HEK293 (cell line): Measurements from ENCODE around the gene MYBPH.

Experiments
- CTCF ChIP-seq: fragments of 450-650 bp; formaldehyde crosslinking; IDR thresholded peaks from 2 replicates; pipeline ENCODE4 v1.5.1; 2016; ENCODE audit warnings: missing biosample characterization, missing genetic modification characterization
- PRDM1 ChIP-seq: fragments of 450-650 bp; formaldehyde crosslinking; IDR thresholded peaks from 2 replicates; pipeline ENCODE4; 2016; ENCODE audit warnings: missing biosample characterization, missing genetic modification characterization
- ZBTB1 ChIP-seq: fragments of 450-650 bp; formaldehyde crosslinking; IDR thresholded peaks from 2 replicates; pipeline ENCODE4 v1.5.1; 2016; ENCODE audit warnings: missing biosample characterization, missing genetic modification characterization
- ZNF133 ChIP-seq: fragments of 450-650 bp; formaldehyde crosslinking; IDR thresholded peaks from 2 replicates; pipeline ENCODE4 v1.5.1; 2016; ENCODE audit warnings: missing biosample characterization, missing genetic modification characterization
- ZNF311 ChIP-seq: fragments of 450-650 bp; formaldehyde crosslinking; IDR thresholded peaks from 2 replicates; pipeline ENCODE4 v1.5.1; 2017; ENCODE audit warnings: missing biosample characterization, missing genetic modification characterization, borderline replicate concordance
- ZNF510 ChIP-seq: fragments of 450-650 bp; formaldehyde crosslinking; IDR thresholded peaks from 2 replicates; pipeline ENCODE4 v1.5.1; 2018; ENCODE audit warnings: mild to moderate bottlenecking, missing genetic modification characterization, missing biosample characterization; ENCODE audit not compliant: insufficient replicate concordance
- ZNF785 ChIP-seq: fragments of 450-650 bp; formaldehyde crosslinking; IDR thresholded peaks from 2 replicates; pipeline ENCODE4 v1.5.1; 2016; ENCODE audit warnings: missing biosample characterization, missing genetic modification characterization

- TF ChIP-seq CTCF (tag by site-specific recombination) (no peak), ZNF133 (tag by site-specific recombination) (no peak), ZNF510 (tag by site-specific recombination) (no peak), ZNF311 (no peak), ZBTB1 (tag by site-specific recombination) (no peak), ZNF785 (no peak), PRDM1 (tag by site-specific recombination) (no peak)
Observed at GRCh38 chr1:203146537-203146936, 29.1 kb downstream of the MYBPH start.
